HepG2 (cell line): ENCODE measurements around the gene PPIG. TPM values are rescaled to one million over a fixed set of nuclear protein-coding genes. Genes with fewer than 3 reads are reported as not detected.

ENCODE experiments used
- ATM ChIP-seq: fragments of 450-650 bp; IDR thresholded peaks from 2 replicates; pipeline ENCODE4 v1.7.1; 2017; ENCODE audit warnings: mild to moderate bottlenecking, borderline replicate concordance
- BCL6 ChIP-seq: IDR thresholded peaks from 2 replicates; pipeline ENCODE4 v1.6.1; 2016; ENCODE audit warnings: missing genetic modification reagents, missing compliant biosample characterization
- GFI1 ChIP-seq: sonication (generic); formaldehyde crosslinking; IDR thresholded peaks from 2 replicates; pipeline ENCODE4 v1.5.0; 2020; ENCODE audit warnings: missing genetic modification reagents, mild to moderate bottlenecking, borderline replicate concordance
- HIC2 ChIP-seq: sonication (generic); formaldehyde crosslinking; IDR thresholded peaks from 2 replicates; pipeline ENCODE4 v1.9.0; 2022; ENCODE audit warnings: low read depth, missing genetic modification reagents
- PREB ChIP-seq: sonication (generic); formaldehyde crosslinking; IDR thresholded peaks from 2 replicates; pipeline ENCODE4 v1.4.0; 2020; ENCODE audit warnings: missing genetic modification reagents
- ZNF230 ChIP-seq: sonication (generic); formaldehyde crosslinking; IDR thresholded peaks from 2 replicates; pipeline ENCODE4 v1.4.0; 2020; ENCODE audit warnings: mild to moderate bottlenecking, missing genetic modification reagents
- polyA plus RNA-seq, 8 experiments: library from polyadenylated mRNA; depleted of rRNA in 3 of 8; stranded (reverse) in 7 of 8; unstranded in 1 of 8; fragments of >200 nt; fragmentation: Illumina TruSeq in 4 of 8; extraction: Trizol in 4 of 8; gene quantifications; 2 replicates each; pipeline versions ENCODE4 v1.2.1 to v1.2.3, GENCODE V29; 2011 to 2016; ENCODE audit warnings: low read depth in 4 of 8, missing spikeins in 1 of 8, mixed read lengths in 1 of 8; ENCODE audit not compliant: insufficient read depth in 1 of 8
- total RNA-seq, 5 experiments: library from RNA; depleted of rRNA; stranded (reverse); fragments of >200 nt; fragmentation: Illumina TruSeq; extraction: Trizol; gene quantifications; 2 replicates each; pipeline ENCODE4 v1.2.3, GENCODE V29; 2016; ENCODE audit warnings: low read depth in 1 of 5
- TF ChIP-seq, protein P1 (sequence below): sonication (generic); formaldehyde crosslinking; conservative IDR thresholded peaks from 2 replicates; pipeline ENCODE4 v1.4.0; 2020; ENCODE audit warnings: mild to moderate bottlenecking, missing genetic modification reagents, moderate library complexity
- TF ChIP-seq, protein P2 (sequence below): sonication (generic); formaldehyde crosslinking; IDR thresholded peaks from 2 replicates; pipeline ENCODE4 v1.5.0; 2020; ENCODE audit warnings: mild to moderate bottlenecking, missing genetic modification reagents

The PPIG gene
- total and polyA plus RNA-seq, 2 of the 13 experiments (the other 11 are each of a cell fraction or from before 2014, with no cell fraction given), result 31.3 to 81.0 TPM

DNA sequence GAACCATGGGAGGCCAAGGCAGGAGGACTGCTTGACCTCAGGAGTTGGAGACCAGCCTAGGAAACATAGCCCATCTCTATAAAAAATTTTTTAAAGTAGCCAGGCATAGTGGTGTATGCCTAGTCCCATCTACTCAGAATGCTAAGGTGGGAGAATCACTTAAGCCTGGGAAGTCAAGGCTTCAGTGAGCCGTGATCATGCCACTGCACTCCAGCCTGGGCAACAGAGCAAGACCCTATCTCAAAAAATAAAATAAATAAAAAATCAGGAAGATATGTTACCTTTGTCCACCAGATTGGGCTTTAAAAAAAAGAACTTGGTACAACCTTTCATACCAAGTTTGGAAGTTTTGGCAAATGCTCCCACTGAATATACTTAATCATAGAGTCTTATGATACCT lies 74.7 kb downstream of the PPIG start (continued):
- TF ChIP-seq HIC2 (CRISPR knock-in tag) (no peak), ZNF230 (CRISPR knock-in tag) (no peak), PREB (no peak), ATM (no peak), GFI1 (no peak), BCL6 (no peak)
- TF ChIP-seq, protein P1, sequence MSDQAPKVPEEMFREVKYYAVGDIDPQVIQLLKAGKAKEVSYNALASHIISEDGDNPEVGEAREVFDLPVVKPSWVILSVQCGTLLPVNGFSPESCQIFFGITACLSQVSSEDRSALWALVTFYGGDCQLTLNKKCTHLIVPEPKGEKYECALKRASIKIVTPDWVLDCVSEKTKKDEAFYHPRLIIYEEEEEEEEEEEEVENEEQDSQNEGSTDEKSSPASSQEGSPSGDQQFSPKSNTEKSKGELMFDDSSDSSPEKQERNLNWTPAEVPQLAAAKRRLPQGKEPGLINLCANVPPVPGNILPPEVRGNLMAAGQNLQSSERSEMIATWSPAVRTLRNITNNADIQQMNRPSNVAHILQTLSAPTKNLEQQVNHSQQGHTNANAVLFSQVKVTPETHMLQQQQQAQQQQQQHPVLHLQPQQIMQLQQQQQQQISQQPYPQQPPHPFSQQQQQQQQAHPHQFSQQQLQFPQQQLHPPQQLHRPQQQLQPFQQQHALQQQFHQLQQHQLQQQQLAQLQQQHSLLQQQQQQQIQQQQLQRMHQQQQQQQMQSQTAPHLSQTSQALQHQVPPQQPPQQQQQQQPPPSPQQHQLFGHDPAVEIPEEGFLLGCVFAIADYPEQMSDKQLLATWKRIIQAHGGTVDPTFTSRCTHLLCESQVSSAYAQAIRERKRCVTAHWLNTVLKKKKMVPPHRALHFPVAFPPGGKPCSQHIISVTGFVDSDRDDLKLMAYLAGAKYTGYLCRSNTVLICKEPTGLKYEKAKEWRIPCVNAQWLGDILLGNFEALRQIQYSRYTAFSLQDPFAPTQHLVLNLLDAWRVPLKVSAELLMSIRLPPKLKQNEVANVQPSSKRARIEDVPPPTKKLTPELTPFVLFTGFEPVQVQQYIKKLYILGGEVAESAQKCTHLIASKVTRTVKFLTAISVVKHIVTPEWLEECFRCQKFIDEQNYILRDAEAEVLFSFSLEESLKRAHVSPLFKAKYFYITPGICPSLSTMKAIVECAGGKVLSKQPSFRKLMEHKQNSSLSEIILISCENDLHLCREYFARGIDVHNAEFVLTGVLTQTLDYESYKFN, result no peak
- TF ChIP-seq, protein P2, sequence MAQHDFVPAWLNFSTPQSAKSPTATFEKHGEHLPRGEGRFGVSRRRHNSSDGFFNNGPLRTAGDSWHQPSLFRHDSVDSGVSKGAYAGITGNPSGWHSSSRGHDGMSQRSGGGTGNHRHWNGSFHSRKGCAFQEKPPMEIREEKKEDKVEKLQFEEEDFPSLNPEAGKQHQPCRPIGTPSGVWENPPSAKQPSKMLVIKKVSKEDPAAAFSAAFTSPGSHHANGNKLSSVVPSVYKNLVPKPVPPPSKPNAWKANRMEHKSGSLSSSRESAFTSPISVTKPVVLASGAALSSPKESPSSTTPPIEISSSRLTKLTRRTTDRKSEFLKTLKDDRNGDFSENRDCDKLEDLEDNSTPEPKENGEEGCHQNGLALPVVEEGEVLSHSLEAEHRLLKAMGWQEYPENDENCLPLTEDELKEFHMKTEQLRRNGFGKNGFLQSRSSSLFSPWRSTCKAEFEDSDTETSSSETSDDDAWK, result no peak
